Ramos (cell line): ENCODE results near the gene LEF1.

Source experiments
- in situ Hi-C: fragments of 300-500 bp; cut with MboI; formaldehyde crosslinking; loops from one replicate; pipeline ENCODE4 v1.14.3; 2022; ENCODE audit warnings: low sequenced_read_pairs; ENCODE audit not compliant: unreplicated experiment

Gene LEF1

DNA sequence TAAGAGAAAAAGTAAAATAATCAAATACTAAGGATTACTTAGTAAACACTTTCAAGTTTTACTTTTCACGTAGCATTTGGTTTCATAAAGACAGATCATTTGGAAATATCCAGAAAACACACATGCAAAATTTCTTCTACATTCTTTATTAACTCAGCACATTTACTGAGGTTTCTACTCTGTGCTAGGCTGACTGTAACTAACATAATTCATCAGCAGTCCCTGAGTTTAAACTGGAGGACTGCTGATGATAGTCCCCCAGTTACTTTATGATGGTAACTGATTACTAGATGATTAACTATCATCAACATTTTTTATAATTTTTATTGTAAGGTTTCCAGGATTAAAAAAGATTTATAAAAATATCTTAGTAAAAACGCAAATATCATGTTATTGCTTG is 12.3 kb downstream of the LEF1 start:
- in situ Hi-C loops, result loop anchor here (25.0 kb wide), 1 partner anchor 444 kb away; the partner anchor contains the start of gene PAPSS1

DNA sequence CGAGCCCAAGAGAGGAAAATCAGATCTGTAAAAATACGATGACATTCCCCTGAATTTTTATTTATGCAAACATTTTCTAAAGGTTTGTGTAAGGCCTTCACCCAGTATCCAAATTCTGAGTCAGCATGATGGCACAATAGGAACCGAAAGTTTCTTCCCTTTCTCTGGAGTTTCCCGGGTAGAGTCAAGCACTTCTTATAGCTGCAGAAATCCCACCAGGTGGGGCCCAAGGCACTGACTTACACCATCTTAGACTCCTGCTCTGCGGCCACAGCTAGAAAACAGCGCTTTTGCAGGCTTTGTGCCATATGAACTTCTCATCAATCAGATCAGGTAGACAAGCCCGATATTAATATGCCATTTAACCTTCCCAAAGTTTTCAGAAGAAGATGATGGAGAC is 13.4 kb downstream of the LEF1 start:
- in situ Hi-C loops, result loop anchor here (25.0 kb wide), 1 partner anchor 443 kb away; the partner anchor contains the start of gene PAPSS1

DNA sequence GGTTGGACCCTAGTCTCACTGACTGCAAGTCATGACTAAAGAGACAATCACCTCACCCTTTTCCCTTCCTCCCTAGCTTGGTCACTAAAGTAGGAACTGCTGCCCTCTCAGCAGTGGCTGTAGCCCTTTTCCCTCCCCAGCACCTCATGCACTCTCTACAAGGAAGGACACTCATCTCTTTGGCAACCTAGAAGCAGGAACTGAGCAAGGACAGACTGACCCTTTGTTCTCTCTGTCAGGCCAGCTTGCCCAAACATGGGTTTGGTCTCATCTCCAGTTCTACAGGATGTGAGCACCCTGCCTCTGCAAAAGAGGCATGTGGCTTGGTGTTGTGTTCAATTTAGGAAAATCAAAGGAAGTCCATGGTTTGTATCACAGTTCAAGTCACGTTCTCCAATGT is 15.8 kb downstream of the LEF1 start:
- in situ Hi-C loops, result loop anchor here (25.0 kb wide), 1 partner anchor 441 kb away; the partner anchor contains the start of gene PAPSS1

DNA sequence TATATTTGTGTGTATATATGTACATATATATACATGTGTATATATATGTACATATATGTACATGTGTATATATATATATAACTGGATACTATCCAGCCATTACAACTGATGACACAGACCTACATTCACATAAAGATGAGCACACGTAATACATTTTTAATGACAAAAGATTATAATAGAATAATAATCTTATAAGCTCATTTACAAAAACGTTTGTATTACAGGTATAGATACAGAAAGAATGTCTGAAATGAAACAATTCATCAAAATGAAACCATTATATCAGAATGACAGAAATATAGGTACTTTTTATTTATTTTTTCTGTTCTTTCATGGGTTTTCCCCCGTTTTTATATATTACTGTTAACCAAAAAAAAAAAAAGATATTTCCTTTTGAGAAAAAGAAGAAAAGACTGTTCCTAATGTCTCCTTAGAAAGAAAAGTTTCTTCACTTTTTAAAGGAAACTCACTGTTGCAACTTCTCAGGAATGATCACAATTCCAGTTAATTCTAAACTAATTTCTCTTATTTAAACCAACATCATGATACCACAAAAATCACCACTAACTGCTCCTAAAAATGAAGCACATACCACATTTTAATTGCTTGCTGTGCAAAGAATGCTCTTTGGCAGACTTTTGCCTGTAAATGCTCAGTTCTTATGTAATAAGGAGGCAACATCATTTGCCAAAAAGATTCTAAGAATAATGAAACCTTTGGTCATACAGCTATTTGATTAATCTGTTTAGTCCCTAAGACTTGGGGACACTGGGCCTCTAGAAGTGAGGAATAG is 18.9 kb downstream of the LEF1 start:
- in situ Hi-C loops, result loop anchor here (25.0 kb wide), 1 partner anchor 437 kb away; the partner anchor contains the start of gene PAPSS1

DNA sequence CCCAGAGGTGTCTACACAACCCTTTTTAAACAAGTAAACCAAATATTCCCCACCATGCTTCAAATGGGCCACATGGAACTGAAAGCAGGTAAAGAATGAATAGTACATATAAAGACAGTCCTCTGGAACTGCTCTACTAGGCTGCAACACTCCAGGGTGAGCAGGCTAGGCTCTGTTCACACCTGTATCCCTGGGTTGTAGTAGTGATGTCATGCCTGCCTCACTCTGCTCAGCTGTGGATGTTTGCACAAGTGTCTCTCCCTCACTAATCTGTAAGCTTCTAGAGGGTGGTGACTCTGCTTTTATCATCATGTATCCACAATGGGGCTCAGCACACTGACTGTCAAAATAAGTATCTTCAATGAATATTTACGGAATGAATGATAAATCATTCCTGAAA is 20.4 kb downstream of the LEF1 start:
- in situ Hi-C loops, result no loop called here

DNA sequence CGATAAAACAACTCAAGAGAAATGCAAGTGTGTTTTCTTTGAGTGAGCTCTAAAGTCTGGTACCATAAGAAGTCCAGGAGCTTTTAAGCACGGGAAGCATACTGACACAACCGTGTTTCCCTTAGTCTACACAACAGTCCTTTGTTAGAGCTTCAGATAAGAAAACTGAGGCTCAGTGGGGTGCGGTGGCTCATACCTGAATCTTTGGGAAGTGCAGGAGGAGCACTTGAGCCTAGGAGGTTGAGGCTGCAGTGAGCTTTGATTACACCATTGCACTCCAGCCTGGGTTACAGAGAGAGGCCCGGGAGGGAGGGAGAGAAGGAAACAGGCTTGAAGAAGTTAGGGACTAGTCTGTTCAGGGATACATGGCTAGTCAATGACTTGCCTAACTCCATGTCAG is 21.9 kb downstream of the LEF1 start:
- in situ Hi-C loops, result no loop called here

DNA sequence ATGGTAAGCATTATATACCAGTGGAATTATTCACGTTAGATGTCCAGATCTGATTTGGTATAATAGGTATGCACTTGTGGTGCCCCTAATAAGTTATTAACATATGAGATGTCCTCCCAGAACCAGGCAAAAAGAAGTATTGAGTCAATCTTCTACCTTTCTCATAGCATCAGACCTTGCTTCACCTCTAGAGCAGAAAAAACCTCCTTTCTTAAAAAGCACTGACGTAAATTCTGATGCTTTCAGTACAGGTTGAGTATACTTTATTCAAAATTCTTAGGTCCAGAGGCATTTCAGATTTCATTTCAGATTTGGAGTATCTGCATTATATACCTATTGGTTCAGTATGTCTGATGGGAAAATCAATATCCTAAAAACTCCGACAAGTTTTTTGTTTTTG is 22.4 kb downstream of the LEF1 start:
- in situ Hi-C loops, result no loop called here

DNA sequence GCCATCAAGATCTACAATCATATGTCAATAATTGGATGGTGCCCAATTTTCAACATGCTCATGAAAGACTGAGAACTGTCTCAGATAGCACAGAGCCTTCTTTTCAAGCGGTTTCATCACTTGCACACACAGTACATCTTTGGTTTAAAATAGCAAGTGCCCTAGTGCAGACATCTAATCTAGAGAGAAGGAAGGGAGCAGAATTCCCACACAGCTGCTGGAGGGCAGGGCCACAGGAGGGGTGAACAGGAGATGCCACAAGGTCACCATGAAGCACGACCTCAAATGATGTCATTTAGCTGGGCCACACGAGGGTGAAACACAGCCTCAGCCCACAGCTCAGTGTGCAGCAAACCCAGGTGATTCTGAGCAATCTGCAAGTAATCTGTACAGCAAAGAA is 24.3 kb downstream of the LEF1 start:
- in situ Hi-C loops, result no loop called here

DNA sequence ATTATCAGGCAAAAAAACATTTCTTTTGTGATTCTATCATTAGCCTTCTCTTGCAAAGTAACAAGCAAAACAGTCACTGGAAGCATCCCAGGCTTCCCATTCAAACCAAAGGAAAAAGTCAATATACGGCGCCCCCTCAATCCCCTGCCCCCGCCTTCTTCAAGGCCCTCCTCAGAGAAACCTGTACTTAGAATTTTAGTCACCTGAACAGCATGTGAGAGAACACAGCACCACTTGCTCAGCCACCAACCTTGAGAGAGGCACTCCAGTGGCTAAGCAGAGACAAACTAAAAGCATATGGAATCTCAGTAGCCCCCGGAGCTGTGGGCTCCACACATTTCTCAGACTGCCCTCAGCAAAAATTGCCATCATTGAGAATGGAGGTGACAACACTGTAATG is 25.2 kb downstream of the LEF1 start:
- in situ Hi-C loops, result no loop called here

DNA sequence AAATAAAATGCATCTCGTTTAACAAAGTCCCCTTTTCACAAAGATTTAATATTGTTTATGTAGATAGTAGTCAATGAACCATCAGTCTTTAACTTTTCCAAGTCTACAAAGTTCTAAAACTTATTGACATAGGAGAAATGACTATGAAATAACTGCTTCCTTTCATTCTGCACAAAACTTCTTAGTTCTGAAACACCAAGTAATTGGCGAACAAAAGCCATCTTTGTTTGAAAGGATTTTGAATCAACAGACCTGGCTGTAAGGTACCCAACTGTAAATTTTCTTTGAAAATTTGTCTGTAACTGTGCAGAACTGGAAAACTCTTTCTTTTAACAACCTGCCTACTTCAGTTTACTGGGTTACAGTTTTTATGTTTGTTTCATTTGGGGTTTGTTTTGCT is 25.9 kb downstream of the LEF1 start:
- in situ Hi-C loops, result no loop called here

DNA sequence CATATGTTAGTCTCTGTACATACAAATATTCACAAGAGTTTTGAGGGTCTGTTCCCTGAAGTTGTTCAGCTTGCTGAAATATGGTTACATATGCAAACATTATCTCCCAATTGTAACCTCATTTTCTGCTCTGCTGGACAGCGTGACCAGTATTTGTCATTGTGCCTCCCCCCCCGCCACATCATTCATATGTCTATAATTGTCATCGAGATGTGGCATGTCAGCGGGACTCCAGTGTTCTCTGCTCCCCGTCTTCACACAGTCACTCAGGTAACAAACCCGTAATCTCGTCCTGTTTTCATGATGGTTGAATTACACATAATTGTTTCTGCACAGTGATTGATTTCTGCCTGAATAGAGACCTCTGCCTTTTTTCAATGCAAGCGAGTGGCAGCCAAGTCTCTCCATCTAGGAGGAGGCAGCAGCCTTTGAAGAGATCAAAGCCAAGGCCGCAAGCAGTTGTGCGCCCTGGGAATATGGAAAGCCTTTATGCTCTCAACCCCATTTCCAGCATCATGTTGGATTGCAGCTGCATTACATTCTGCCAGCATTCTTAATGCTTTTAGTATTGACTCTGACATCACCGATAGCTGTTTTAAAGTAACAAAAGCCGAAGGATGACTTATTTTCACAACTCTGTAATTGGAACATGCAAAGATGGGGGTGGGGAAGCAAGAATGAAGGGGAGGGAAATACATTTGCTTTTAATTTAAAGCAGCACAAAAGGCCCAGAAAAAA is 27.4 kb downstream of the LEF1 start:
- in situ Hi-C loops, result no loop called here

DNA sequence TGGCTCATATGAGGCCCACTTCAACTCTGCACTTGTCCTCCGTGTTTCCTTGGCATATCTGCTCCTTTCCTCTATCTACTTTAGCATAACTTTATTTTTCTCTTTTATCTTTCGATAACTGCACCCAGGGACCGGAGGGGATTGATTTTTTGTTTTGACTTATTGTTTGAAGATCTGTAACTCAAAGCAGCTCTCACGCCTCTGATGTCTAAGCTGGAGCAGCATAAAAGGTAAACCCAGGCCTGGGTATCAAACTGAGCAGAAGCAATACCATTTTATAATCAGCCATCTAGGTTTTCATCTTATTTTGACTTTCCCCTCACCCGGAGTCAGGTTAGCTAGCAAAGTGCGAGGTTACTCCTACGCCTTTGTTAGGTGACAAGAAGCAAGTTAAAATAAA is 28.4 kb downstream of the LEF1 start:
- in situ Hi-C loops, result no loop called here

DNA sequence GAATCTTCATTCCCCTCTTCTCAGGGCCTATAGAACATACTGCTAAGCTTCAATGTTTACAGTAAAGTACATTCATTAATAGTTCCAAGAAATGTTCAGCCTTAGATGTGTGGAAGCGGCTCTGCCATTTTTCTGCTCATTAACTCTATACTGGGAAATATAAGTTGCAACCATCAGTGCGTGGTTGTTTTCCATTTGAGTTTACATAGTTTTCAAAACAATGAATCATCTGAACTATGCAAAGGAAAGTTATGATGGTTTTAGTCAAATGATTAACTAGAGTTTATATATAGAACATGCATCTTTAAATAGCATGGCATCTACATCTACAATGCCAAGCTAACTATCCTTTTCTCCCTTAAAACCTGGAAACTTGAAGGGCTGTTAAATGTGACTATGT is 29.6 kb downstream of the LEF1 start:
- in situ Hi-C loops, result no loop called here

DNA sequence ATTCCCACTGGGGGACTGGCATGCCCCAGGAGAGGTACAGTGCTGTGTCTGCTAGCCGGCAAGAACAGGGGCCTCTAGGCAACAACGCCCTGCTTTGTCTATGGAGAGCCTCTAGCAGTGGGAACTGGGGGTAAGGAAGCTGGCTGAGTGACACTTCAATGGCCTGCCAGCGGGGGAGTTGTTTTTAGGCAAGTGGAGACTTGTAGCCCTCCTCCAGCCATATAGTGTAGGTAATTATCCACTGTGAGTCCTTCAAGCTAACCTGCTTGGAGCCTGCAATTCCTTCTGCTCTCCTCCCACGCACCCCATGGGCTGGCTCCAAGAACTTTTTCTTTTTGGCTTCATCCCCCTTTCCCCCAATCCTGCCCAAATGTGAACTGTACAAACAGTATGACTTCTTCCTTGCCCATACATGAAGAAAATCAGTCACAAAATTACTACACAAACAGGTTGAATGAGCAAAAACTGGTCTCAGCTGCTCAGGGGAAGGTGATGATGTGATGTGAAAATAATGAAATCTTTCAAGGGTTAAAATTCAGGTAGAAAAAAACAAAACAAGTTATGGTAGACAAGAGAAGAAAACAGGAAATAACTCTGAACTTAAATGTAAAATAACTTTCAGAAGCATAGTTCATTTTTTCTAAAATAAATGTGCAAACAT is 33.1 kb downstream of the LEF1 start:
- in situ Hi-C loops, result no loop called here

DNA sequence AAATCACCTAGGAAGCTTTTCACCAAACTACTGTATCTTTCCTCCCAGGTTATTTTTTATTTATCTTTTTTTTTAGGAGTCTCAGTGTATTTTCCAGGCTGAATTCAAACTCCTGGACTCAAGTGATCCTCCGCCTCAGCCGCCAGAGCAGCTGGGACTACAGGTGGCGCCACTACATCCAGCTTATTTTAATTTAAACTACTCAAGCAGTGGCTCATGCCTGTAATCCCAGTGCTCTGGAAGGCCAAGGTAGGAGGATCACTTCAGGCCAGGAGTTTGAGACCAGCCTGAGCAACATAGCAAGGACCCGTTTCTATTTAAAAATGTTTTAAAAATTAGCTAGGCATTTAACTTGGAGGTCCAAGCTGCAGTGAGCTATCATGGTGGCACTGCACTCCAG is 37.8 kb downstream of the LEF1 start:
- in situ Hi-C loops, result no loop called here

DNA sequence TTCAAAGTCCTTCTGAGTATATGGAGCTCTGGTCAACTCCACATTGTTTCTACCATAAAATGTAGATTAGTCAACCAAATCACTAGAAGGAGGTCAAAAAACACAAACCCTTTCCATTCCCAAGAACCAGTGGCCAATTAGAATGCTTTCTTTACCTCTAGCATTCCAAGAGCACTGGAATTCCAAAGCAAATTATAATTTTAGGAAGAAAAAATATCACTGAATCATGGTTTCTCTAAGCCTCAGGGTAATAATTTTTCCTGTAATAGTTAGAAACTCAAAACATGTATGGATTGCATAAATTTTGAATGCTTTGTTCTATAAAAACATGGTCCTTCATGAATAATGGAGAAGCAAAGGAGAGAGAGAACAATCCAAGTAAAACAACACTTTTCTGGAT is 39.5 kb downstream of the LEF1 start:
- in situ Hi-C loops, result no loop called here

DNA sequence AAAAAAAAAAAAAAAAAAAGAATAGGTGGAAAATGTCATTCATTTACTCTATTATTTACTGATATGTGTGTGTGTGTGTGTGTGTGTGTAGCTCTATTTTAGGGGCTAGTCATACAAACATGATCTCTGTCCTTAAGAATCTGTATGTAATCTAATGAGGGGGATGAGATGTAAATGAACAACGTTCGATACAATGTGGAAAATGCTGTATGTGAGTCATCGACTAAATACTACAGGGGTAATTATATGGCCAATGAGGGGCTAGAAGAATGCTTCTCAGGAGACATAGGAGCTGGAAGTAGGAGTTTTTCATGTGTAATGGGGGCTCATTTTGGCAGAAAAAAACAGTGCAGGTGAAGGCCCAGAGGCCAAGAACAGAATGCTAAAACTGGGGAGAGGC is 41.9 kb downstream of the LEF1 start:
- in situ Hi-C loops, result no loop called here

DNA sequence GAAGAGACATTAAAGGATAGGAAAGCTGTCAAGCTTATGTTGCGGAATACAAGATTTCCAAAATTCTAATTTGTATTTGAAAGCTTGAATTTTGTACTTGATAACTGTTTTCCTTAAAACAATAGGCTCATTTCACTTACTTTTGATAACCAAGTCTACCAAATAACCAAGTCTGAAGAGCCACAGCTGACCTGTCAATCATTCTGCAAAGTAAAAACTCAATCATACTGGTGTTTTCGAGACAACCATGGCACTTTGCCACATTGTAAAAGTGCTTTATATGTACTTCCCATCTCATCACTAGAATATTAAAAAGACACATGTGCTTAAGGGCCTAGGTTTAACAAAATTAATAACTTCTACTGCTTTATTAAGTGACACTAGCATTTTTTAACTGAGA is 47.9 kb downstream of the LEF1 start:
- in situ Hi-C loops, result no loop called here

DNA sequence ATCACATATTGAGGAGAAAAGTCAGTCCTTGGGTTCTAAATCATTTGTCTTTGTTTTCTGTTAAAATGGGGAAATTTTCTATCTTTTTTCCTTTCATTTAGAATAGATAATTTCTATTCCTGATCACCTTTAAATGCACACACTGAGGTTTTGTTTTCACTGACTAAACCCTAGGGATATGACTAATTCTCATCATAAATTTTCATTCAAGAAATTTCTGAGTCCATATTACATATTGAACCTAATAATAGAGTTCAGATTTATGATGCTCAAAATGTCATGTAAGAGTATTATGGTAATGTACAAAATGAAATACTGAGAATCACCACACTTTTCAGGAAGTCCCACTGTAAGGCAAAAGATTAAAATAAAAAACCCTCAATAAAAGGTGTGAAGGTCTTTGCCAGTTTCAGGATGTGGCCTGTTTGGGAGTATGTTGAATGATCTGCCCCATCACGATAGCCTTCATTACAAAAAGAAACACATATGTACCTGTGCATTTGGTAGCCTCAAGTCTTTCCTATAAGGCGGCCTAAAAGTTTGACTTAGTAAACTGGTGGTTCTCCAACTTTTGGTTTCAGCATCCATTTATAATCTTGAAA is 49.4 kb downstream of the LEF1 start:
- in situ Hi-C loops, result no loop called here

DNA sequence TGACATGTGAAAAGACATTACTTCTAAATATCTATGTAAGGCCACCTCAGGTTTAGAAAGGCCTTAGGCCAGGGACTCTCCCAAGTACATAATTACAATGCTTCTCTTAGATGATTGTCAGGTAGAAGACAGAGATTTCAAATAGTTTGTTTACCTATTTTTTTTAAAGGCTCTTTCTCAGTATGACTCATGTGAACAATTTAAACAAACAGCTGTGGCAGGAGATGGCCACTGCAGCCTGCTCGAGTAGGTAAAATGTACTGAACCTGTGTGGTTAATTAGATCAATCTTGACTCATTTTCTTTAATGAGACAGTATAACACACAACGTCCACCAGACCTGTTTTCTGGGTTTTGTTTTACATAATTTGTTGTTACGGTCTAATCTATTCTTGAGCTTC is 50.2 kb downstream of the LEF1 start:
- in situ Hi-C loops, result no loop called here
